BJ (cell line): ENCODE results near the gene PGAP2. TPM values are rescaled to one million over a fixed set of nuclear protein-coding genes. Genes with fewer than 3 reads are reported as not detected.

ENCODE experiments used
- CTCF ChIA-PET: fragments of 350-600 bp; formaldehyde crosslinking; extraction: SDS; loops from one replicate; lab custom pipeline; 2021; ENCODE audit warnings: antibody characterized with exemption, inconsistent platforms; lab: Yijun Ruan, JAX
- POLR2A ChIA-PET: fragments of 300-600 bp; sonication (Branson Sonifier 250); formaldehyde crosslinking; extraction: SDS; loops from one replicate; lab custom pipeline; 2021; ENCODE audit warnings: antibody characterized with exemption; lab: Charles Lee
- DNase-seq: peaks from one replicate; pipeline ENCODE4 v3.0.0-alpha.2; 2011; ENCODE audit warnings: low read depth
- H3K27me3 ChIP-seq: 2 replicates; pipeline ENCODE4 v1.6.0; 2011; ENCODE audit warnings: low read length; ENCODE audit not compliant: control insufficient read depth, insufficient read depth
- H3K36me3 ChIP-seq: 2 replicates; pipeline ENCODE4 v1.5.1; 2011; ENCODE audit warnings: low read length; ENCODE audit not compliant: control insufficient read depth, insufficient read depth
- H3K4me3 ChIP-seq: 2 replicates; pipeline ENCODE4 v1.5.1; 2011; ENCODE audit warnings: low read depth, mild to moderate bottlenecking, control low read depth, low read length
- polyA plus RNA-seq: library from polyadenylated mRNA; depleted of rRNA; stranded (reverse); fragments of >200 nt; gene quantifications from 2 replicates; pipeline ENCODE4 v1.2.3, GENCODE V29; 2011; rRNA removed
- small RNA-seq: library from RNA; depleted of rRNA; stranded (forward); fragments of <200 nt; gene quantifications from one replicate; pipeline ENCODE3, GENCODE V24; 2012; ENCODE audit warnings: low replicate concordance, low read depth; ENCODE audit not compliant: insufficient read length
- TF ChIP-seq, protein P1 (sequence below): IDR thresholded peaks from 2 replicates; pipeline ENCODE4 v1.5.1; 2011; ENCODE audit warnings: low read depth, mild to moderate bottlenecking, control low read depth, inconsistent platforms, low read length, moderate library complexity; ENCODE audit not compliant: insufficient read depth

PGAP2 gene
- polyA plus RNA-seq, 1 experiment, result 34.9 TPM

DNA sequence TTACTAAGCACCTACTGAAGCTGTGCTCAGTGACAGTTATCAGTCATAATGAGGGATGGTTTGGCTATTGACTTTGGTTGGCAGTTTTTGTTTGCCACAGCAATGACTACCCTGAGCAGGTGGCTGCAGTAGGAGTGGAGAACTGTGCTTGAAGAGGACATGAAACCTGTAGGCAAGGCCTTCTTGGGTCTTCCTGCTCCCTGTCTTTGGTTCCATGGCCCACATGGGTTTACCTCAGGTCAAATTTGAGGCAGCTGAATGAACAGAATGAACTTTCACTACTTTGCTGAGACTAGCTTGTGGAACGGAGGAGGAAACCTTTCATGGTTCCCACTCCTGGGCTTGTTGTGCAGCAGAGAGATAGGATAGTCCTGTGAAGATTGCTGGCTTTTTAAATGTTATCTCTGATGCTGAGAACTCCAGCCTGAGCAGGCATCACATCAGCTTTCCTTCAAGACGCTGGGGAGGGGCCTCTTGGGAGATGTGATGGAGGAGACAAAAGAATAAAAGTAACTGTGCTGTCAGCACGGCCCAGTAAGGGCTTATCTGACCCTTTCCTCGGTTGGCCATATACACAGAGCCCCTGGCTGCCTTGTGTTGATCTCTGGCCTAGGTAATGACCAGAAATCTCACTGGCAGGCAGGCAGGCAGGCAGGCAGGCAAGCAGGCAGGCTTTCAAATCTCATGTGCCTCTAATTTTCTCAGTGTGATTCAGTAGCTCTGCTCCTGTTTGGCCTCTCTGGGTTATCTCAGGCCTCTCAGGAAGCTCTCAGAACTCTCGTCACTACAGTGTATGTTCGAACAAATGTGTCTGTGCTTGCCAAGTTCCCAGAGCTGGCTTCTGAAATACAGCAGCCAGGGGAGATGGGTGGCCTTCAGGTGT, 59.1 kb downstream of the PGAP2 start:
- H3K4me3 ChIP-seq, result no peak overlapping the region
- DNase-seq, result no peak
- CTCF ChIA-PET, result interaction anchor here (1.1 to 2.8 kb wide), 5 partner anchors 12 to 205 kb away, joined by 3 to 13 read pairs (median 5); partner anchors contain the start of gene STIM1
- TF ChIP-seq, protein P1, sequence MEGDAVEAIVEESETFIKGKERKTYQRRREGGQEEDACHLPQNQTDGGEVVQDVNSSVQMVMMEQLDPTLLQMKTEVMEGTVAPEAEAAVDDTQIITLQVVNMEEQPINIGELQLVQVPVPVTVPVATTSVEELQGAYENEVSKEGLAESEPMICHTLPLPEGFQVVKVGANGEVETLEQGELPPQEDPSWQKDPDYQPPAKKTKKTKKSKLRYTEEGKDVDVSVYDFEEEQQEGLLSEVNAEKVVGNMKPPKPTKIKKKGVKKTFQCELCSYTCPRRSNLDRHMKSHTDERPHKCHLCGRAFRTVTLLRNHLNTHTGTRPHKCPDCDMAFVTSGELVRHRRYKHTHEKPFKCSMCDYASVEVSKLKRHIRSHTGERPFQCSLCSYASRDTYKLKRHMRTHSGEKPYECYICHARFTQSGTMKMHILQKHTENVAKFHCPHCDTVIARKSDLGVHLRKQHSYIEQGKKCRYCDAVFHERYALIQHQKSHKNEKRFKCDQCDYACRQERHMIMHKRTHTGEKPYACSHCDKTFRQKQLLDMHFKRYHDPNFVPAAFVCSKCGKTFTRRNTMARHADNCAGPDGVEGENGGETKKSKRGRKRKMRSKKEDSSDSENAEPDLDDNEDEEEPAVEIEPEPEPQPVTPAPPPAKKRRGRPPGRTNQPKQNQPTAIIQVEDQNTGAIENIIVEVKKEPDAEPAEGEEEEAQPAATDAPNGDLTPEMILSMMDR, result no peak
- H3K36me3 ChIP-seq, result no peaks in the 10 kb centered on the region
- H3K27me3 ChIP-seq, result no peaks in the 10 kb centered on the region
- POLR2A ChIA-PET, result no interaction called here

DNA sequence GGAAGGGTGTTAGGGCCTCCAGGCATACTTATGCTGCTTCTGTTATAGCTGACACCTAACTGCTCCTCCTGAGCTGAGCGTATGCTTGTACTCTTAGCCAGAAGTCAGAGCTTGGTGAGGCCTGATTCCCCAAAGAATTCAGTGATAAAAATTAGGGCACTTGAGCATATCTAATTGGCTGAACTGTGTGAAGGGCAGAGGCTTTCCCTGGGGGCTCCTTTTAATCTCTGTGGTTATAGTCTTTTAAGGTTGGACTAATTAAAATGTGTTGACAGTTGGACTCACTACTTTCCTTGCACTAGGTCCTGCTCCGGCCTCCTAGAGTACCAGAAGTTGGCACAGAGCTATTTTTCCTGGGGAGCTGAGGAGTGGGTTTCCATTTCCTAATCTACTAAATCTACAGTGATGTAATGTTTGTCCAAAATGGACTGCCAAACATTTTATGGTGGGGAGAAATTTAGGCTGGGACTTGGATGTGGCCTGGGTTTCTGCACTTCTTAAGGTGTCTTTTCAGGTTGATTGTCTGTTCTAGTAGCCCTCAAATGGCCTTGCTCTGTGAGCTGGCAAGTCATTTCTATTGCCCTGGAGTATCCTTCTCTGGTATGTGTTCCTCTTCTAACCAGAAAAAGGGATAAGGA, 65.5 kb downstream of the PGAP2 start:
- CTCF ChIA-PET, result interaction anchor here (0.9 to 1.8 kb wide), 4 partner anchors 9 to 22 kb away, joined by 3 to 6 read pairs (median 3); partner anchors contain the start of gene STIM1

More for the DNA sequence above, 65.5 kb downstream of the PGAP2 start:
- Histone ChIP-seq H3K27me3 (no peaks in the 10 kb centered on the region), H3K4me3 (no peak overlapping the region), H3K36me3 (no peaks in the 10 kb centered on the region)
- TF ChIP-seq, protein P1, result no peak
- no peak for DNase-seq
- POLR2A ChIA-PET, result no interaction called here

Small RNAs within 50 kb of the gene (small RNA-seq; reads per million reads assigned to genes)
- not detected for gene RNU7-50P

Other genes starting within 250 kb of the PGAP2 start
- 0.28 and 0.38 TPM in 2 replicates for gene ART5, start 166.6 kb upstream of the PGAP2 start, polyA plus RNA-seq
- not detected in 2 replicates for gene ART1, start 163.4 kb upstream of the PGAP2 start, polyA plus RNA-seq
- 0.49 and 0.63 TPM in 2 replicates for gene CHRNA10, start 137.2 kb upstream of the PGAP2 start, polyA plus RNA-seq
- 103 and 145 TPM in 2 replicates for gene NUP98, start 11.0 kb upstream of the PGAP2 start, polyA plus RNA-seq
- 61.2 and 96.8 TPM in 2 replicates for gene RHOG, start 32.4 kb downstream of the PGAP2 start, polyA plus RNA-seq
- gene STIM1, start 47.1 kb downstream of the PGAP2 start, polyA plus RNA-seq, result 24.4 and 54.6 TPM in 2 replicates